GM19193 (cell line): ENCODE measurements around the gene UBE2L6.

ENCODE experiments used
- POLR2A ChIP-seq: IDR thresholded peaks from 4 replicates; pipeline ENCODE4 v1.6.1; 2011; ENCODE audit not compliant: insufficient read depth, insufficient read length; ENCODE audit errors: extremely low read depth

Gene UBE2L6

DNA sequence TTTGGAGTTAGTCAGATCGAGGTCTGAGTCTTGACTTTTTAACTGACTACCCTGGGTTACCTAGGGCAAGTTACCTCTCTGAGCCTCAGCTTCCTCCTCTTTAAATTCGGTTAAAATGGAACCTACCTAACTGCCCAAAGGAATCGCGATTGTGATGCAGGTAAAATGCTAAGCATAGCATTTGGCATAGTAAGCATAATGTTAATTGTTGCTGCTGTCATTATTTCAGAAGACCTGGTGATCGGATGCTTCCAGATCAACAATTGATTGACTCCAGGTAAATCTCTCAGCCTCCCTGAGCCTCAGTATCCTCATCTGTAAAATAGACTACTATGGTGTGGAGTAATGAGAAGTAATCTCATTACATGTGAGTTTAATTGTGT lies 51.4 kb downstream of the UBE2L6 start:
- TF ChIP-seq POLR2A = no peak

DNA sequence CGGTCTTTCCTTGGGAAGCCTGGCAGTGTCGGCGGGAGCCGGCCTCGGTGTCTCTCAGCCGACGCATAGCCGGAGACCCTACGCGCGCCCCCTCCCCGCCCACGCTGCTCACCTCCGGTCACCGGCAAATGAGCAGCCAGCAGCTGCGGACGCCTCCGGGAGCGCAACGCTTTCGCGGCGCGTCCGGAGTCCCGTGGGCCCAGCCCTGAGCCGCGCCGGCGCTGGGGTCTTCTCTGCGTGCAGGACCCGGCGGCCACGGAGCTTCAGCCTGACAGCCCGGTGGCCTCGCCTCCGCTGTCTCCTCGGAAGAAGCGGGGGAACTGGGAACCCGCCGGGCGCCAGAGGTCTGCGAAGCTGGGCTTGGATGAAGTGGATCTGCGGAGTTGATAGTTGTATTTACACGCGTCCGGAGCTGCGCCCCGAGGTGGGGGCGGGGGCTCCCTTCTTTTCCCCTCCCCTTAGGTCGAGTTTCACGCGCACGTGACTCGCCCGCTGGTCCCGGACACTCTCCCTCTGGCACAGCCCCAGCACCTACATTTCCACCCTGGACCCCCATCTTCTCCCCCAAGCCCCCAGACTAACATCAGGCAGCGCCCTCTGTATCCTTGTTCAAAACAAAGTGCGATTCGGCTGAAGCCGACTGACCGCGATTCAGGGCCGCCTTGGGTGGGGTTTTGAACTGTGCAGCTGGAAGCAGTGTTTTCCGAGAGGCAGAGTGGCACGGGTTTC lies 52.0 kb downstream of the UBE2L6 start, which contains the start of gene SLC43A1:
SLC43A1 (minus strand) TSS at position 371 of the 729 bp plus-strand sequence. CDS start 1,591 bp downstream, outside the sequence.
- no peak for TF ChIP-seq POLR2A

DNA sequence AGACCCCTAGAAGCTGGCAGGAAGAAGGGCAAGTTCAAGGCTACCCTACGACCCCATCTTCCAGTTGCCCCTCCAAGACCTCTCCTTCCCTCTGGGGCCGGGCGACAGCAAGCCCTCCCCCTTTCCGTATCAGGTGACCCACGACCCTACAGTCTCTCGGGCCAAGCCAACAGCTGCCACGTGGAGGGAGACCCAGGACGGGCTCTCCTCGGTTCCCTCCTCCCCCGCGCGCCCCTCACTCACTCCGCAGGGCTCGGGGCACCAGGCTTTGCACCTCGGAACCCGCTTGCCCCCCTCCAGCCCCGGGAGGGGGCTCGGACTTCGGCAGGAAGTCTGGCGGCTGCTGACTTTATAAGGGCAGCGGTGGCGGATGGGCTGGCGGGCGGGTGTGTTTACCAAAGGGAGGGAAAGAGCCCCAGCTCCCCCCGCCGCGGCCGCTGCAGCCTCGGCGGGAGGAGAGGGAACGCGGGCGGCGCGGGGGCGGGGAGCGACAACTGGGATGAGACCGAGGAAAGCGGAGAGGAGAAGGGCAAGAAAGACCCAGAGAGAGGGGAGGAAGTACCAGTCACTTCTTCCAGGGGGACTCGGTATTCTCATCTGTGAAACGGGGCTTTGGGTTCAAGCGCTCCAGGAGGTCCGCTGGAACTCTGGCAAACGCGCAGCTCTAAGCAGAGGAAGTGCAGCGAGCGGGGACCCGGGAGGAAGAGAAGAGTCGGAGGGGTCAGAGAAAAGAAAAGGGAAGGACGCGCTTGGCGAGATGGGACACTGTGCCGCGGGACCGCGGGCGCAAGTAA lies 52.7 kb downstream of the UBE2L6 start:
- peak; percentile 52 for TF ChIP-seq POLR2A

DNA sequence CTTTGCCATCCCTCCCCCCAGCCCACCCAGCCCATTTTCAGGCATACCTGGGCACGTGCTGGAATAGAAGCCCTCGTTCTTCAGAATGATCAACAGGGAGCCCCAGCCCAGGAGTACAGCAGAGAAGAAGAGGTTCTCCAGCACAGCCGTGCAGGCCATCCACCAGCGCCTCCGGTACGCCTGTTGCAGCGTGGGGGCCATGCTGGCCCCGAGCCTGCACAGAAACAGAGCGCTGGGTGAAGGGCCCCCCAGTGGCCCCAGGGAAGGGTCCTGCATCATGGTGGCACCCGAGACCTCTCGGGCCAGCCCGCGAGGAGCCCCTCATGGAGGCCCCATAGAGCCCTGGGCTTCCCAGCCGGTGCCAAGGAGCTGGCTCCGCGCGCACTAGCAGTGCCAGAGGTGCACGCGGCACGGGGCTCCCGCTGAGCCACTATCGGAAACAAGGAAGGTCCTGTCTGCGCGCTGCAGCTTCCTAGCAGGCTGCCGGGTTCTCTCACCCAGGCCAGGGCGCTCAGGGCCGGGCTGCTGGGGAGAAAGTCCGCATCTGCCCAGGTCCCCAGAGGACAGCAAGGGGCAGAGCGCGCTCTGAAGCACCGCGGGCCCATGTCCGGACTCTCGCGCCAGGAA lies 53.4 kb downstream of the UBE2L6 start:
- no peak for TF ChIP-seq POLR2A

DNA sequence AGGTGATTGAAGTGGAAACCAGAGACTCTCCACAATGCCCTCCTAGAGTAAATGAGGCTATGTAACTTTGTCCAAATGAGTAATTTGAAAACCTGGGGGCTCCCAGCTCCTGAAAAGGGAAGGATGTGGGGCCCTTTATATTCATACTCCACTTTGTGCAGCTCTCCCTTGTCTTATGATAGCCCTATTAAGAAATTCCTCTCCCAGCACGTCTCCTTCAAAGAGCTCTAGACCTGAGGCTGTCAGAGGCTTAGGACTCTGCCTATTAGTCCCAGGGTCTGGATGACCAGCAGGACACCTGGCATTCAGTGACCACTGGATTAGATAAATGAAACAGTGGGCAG lies 54.0 kb downstream of the UBE2L6 start:
- TF ChIP-seq POLR2A = no peak

DNA sequence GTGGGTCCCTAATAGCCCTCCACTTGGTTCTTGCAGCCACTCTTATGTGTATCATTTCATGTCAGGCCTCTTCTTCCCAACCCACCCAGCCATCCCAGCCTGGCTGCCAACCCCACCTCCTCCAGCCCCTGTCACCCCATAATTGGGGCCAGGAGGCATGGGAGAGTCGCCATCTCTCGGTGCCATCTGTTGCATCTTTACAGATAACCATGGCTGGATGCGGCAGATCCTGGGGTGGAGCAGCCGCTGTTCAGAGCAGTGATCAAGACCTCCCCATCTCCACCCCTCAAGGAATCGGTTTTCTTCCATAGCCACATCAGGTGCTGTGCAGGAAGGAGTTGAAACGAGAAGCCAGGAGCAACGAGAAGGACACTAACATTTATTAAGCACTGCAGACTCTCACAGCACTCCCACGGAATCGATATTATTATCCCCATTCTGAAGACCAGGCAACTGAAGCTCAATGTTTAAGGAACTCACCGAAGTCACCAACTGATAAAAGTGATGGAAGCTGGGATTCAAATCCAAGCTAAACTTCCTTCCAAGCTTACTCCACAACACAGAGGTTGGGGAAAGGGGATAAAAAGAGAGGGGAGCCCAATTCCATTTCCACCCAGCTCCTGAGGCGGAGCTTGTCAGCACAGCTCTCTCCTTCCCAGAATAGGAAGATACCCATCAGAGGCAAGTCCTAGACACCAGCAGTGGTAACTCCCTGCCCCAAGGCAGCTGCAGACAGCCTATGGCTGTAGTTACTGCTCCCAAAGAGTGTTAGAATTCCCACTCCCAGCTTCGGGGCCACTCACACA lies 54.6 kb downstream of the UBE2L6 start:
- no peak for TF ChIP-seq POLR2A

DNA sequence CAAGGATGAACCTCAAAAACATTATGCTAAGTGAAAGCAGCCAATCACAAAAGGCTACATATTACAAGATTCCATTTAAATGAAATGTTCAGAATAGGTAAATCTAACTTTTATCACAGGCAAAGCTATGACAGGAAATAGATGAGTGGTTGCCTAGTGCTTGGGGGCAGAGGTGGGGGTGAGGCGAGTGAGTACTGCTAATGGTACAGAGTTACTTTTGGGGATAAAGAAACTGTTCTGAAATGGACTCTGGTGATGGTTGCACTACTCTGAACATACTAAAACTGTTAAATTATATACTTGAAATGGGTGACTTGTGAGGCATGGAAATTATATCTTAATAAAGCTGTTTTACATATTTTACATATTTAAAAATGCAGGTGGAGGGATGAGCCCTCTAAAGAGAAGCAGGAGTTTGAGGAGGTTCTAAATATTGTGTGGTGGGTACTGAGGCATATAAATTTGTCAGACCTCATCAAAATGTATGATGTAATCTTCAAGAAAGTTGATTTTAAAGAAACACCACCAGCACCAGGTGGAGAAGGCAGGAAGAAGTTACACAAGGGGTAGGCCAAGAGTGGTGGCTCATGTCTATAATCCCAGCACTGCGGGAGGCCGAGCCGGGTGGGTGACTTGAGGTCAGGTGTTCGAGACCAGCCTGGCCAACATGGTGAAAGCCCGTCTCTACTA lies 55.6 kb downstream of the UBE2L6 start:
- no peak for TF ChIP-seq POLR2A

DNA sequence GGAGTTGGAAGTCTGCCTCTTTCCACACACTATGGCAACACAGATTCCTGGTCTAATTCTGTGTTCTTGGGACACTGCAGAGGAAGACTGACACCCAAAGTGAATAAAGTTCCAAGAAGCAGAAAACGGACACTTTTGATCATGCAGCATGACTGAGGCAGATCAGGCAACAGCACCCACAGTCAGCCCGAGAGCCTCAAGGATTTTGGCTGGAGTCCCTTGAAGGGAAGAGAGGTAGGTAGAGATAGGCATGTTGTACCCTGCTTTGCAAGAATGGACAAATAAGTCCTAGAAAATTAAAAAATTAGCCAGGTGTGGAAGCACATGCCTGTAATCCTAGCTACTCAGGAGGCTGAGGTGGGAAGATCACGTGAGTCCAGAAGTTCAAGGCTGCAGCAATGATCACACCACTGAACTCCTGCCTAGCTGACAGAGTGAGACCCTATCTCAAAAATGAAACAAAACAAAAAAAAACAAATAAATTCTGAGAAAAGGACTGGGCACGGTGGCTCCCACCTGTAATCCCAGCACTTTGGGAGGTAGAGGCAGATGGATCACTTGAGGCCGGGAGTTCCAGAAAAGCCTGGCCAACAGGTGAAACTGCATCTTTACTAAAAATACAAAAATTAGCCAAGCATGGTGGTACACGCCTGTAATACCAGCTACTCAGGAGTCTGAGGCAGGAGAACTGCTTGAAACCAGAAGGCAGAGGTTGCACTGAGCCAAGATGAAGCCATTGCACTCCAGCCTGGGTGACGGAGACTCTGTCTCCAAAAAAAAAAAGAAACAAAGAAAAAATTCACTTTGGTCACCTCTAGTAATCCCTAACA lies 58.9 kb downstream of the UBE2L6 start:
- no peak for TF ChIP-seq POLR2A

DNA sequence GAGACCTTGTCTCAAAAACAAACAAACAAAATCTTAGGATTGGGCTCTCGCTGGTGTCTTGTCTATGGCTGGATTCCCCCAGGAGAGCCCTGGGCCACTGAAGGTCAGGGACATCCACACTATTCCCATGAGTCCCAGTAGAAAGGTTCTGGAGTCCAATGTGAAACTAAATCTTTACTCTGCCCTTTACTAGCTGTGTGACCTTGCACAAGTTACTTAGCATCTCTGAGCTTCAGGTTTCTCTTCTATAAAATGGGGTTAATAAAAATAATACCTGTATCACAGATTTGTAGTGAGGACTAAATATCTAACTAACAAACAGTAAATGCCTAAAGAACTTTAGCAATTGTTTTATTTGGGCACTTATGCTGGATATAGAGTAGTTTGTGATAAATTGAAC lies 61.0 kb downstream of the UBE2L6 start:
- no peak for TF ChIP-seq POLR2A

DNA sequence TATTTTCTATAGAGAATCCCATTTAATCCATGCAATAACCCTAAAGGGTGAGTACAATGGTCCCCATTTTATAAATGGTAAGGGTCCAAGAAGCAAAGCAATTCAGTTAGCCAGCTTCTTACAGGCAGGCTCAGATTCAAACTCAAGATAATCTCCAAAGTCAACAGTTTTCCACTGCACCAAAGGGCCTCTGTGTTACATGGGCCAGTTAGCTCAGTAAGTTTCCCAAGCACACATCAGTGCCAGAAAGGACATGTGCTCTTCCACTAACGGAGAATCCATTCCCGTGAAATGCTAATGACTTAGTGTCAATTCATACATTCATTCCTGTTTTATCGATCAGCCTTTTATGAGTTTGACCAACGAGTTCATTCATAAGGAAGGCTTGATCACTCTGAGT lies 63.0 kb downstream of the UBE2L6 start:
- no peak for TF ChIP-seq POLR2A

DNA sequence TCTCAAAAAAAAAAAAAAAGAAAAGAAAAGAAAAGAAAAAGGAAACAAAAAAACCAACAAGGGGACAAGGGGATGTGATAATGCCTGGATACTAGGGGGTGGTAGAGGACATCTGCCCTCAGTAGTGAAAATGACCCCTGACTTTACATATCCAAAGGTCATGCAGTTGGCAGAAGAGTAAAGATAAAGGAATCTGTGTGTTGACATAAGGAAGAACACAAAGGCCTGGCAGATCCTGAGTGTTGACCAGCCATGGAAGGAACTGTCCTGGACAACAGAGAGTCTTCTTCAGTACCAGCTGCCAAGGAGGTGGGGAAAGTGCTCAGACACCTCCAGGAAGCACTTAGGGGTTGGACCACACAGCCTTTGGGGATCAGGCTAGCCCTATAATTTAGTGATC lies 64.6 kb downstream of the UBE2L6 start:
- no peak for TF ChIP-seq POLR2A

DNA sequence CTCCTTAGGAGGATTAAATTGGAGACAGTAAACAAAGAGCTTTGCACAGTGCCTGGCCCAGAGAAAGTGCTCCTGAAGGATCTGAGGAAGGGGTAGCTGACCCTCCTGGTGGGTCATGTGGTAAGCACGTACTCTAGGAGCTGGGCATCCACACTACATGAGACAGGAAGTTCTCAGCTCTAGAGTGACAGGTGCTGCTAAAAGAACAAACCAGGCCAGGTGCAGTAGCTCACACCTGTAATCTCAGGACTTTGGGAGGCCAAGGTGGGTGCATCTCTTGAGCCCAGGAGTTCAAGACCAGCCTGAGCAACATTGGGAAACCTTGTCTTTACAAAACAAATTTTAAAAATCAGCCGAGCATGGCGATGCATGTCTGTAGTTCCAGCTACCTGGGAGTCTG lies 65.1 kb downstream of the UBE2L6 start:
- no peak for TF ChIP-seq POLR2A

DNA sequence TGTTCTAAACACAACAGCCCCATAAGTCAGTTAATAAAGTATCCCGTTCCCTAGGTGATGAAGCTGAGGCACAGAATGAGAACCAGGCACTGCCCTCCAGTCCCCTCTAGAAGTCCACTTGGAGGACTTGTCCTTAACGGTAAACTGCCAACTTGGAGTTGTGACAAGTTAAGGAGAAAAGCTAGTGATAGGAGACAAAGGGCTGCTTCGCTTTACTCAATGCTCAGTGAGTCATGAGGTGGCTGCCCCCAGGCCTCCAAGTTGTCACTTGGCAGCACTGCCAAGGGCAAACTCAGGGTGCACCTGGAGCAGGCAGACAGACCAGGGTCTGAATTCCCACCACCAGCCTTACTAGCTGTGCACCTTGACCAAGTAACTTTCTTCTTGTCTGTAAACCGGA lies 65.5 kb downstream of the UBE2L6 start:
- TF ChIP-seq POLR2A = no peak
